ENCODE data around the gene TJAP1. TPM values are rescaled to one million over a fixed set of nuclear protein-coding genes. Genes with fewer than 3 reads are reported as not detected.

Gene TJAP1
- polyA plus RNA-seq, 1 donor (not counting 4 experiments of a cell fraction or from before 2014, with no cell fraction given) = 23.3 TPM

GRCh38 chr6:43475516-43475915, 1.9 kb upstream of the TJAP1 start:
- Histone ChIP-seq H3K9ac (ENCODE audit: control insufficient read depth, extremely low read depth, insufficient read depth, low read length) (no peak overlapping the region), H3K9me3 (ENCODE audit: control insufficient read depth, low read depth, low read length) (no peaks in the 10 kb centered on the region), H3K4me2 (ENCODE audit: control insufficient read depth, extremely low read depth, insufficient read depth, low read depth, low read length) (no peak overlapping the region), H2AFZ (ENCODE audit: control insufficient read depth, low read length) (no peak overlapping the region), H3K4me1 (ENCODE audit: control insufficient read depth, extremely low read depth, insufficient read depth, low read length) (peaks cover 28% of the 10 kb centered on the region), H3K79me2 (ENCODE audit: control insufficient read depth, insufficient read depth, low read length) (peaks cover 25% of the 10 kb centered on the region), H4K20me1 (ENCODE audit: control insufficient read depth, extremely low read depth, insufficient read depth, low read length) (no peaks in the 10 kb centered on the region), H3K27ac (ENCODE audit: control insufficient read depth, insufficient read depth, low read length) (no peak overlapping the region), H3K27me3 (ENCODE audit: control insufficient read depth, extremely low read depth, insufficient read depth, low read length) (no peaks in the 10 kb centered on the region), H3K4me3 (ENCODE audit: control insufficient read depth in 2 of 3, extremely low read depth in 1 of 3, insufficient read depth in 2 of 3, low read depth in 1 of 3, low read length in 3 of 3) (no peak overlapping the region), H3K36me3 (ENCODE audit: control insufficient read depth in 2 of 2, extremely low read depth in 1 of 2, insufficient read depth in 2 of 2, low read length in 2 of 2) (peaks cover 0 to 3% of the 10 kb centered on the region in 2 experiments), H3K9me1 (ENCODE audit: control insufficient read depth, extremely low read depth, insufficient read depth, low read length) (no peaks in the 10 kb centered on the region)
- dilution Hi-C loops (cut with MboI; ENCODE audit: extremely low pct_ligation_motif_present, low sequenced_read_pairs) = no loop called here
- DNase-seq (ENCODE audit: low read depth, low spot score) (no peak), FAIRE-seq (no peak)
- no peak for TF ChIP-seq EZH2 (IDR thresholded peaks at IDR 0.05; ENCODE audit: low read length)

- H3K4me3 ChIP-seq (ENCODE audit: control insufficient read depth in 2 of 3, extremely low read depth in 1 of 3, insufficient read depth in 2 of 3, low read depth in 1 of 3, low read length in 3 of 3) = peak overlapping the region in 1 of 3 experiments; percentile 85
- no peak for TF ChIP-seq EZH2 (IDR thresholded peaks at IDR 0.05; ENCODE audit: low read length)
- TF ChIP-seq, protein P1, sequence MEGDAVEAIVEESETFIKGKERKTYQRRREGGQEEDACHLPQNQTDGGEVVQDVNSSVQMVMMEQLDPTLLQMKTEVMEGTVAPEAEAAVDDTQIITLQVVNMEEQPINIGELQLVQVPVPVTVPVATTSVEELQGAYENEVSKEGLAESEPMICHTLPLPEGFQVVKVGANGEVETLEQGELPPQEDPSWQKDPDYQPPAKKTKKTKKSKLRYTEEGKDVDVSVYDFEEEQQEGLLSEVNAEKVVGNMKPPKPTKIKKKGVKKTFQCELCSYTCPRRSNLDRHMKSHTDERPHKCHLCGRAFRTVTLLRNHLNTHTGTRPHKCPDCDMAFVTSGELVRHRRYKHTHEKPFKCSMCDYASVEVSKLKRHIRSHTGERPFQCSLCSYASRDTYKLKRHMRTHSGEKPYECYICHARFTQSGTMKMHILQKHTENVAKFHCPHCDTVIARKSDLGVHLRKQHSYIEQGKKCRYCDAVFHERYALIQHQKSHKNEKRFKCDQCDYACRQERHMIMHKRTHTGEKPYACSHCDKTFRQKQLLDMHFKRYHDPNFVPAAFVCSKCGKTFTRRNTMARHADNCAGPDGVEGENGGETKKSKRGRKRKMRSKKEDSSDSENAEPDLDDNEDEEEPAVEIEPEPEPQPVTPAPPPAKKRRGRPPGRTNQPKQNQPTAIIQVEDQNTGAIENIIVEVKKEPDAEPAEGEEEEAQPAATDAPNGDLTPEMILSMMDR (optimal IDR thresholded peaks at IDR 0.05 in 1 of 3, IDR thresholded peaks at IDR 0.05 in 1 of 3, conservative IDR thresholded peaks at IDR 0.05 in 1 of 3; ENCODE audit: extremely low read depth in 1 of 3, insufficient read depth in 2 of 3, low read length in 3 of 3) = no peak
- H3K36me3 ChIP-seq (ENCODE audit: control insufficient read depth in 2 of 2, extremely low read depth in 1 of 2, insufficient read depth in 2 of 2, low read length in 2 of 2) = peaks cover 0 to 3% of the 10 kb centered on the region in 2 experiments
- H3K27me3 ChIP-seq (ENCODE audit: control insufficient read depth, extremely low read depth, insufficient read depth, low read length) = no peaks in the 10 kb centered on the region
- peak overlapping the region; percentile 71 for H3K4me2 ChIP-seq (ENCODE audit: control insufficient read depth, extremely low read depth, insufficient read depth, low read depth, low read length)
- dilution Hi-C loops (cut with MboI; ENCODE audit: extremely low pct_ligation_motif_present, low sequenced_read_pairs) = no loop called here
- DNase-seq (ENCODE audit: low read depth, low spot score) = no peak
- H3K9ac ChIP-seq (ENCODE audit: control insufficient read depth, extremely low read depth, insufficient read depth, low read length) = peak overlapping the region; percentile 90
- no peaks in the 10 kb centered on the region for H3K9me1 ChIP-seq (ENCODE audit: control insufficient read depth, extremely low read depth, insufficient read depth, low read length)
- H3K4me1 ChIP-seq (ENCODE audit: control insufficient read depth, extremely low read depth, insufficient read depth, low read length) = peaks cover 38% of the 10 kb centered on the region
- H3K9me3 ChIP-seq (ENCODE audit: control insufficient read depth, low read depth, low read length) = no peaks in the 10 kb centered on the region
- H3K79me2 ChIP-seq (ENCODE audit: control insufficient read depth, insufficient read depth, low read length) = peaks cover 28% of the 10 kb centered on the region
- H2AFZ ChIP-seq (ENCODE audit: control insufficient read depth, low read length) = peak overlapping the region; percentile 75
- FAIRE-seq = no peak
- H3K27ac ChIP-seq (ENCODE audit: control insufficient read depth, insufficient read depth, low read length) = peak overlapping the region; percentile 21
- no peaks in the 10 kb centered on the region for H4K20me1 ChIP-seq (ENCODE audit: control insufficient read depth, extremely low read depth, insufficient read depth, low read length)
Measured at GRCh38 chr6:43476746-43477145, 624 bp upstream of the TJAP1 start.

DNA sequence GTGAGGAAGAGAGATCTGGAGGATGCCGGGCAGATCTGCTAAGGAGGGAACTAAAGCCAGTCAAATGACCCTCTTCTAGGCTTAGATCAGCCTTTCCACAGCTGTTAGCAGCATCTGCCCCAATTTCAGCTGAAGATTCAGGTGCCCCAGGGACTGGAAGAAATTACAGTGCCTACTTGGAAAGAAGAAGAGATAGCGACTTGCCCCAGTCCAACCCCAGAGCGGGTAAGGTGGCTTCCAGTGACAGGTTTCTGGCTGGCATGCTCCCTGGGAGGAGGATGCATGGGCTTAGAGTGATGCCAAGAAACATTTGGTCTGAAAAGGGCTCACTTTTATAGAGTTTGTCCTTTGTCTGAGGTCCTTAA, 620 bp downstream of the TJAP1 start:
- Histone ChIP-seq H3K4me2 (ENCODE audit: control insufficient read depth, extremely low read depth, insufficient read depth, low read depth, low read length) (peak overlapping the region; percentile 99), H3K9me3 (ENCODE audit: control insufficient read depth, low read depth, low read length) (no peaks in the 10 kb centered on the region), H3K4me1 (ENCODE audit: control insufficient read depth, extremely low read depth, insufficient read depth, low read length) (peaks cover 49% of the 10 kb centered on the region), H3K9ac (ENCODE audit: control insufficient read depth, extremely low read depth, insufficient read depth, low read length) (peak overlapping the region; percentile 90), H3K79me2 (ENCODE audit: control insufficient read depth, insufficient read depth, low read length) (peaks cover 35% of the 10 kb centered on the region), H3K27ac (ENCODE audit: control insufficient read depth, insufficient read depth, low read length) (peak overlapping the region; percentile 88), H3K27me3 (ENCODE audit: control insufficient read depth, extremely low read depth, insufficient read depth, low read length) (no peaks in the 10 kb centered on the region), H4K20me1 (ENCODE audit: control insufficient read depth, extremely low read depth, insufficient read depth, low read length) (no peaks in the 10 kb centered on the region), H3K36me3 (ENCODE audit: control insufficient read depth in 2 of 2, extremely low read depth in 1 of 2, insufficient read depth in 2 of 2, low read length in 2 of 2) (peaks cover under 1 to 3% of the 10 kb centered on the region in 2 experiments), H3K4me3 (ENCODE audit: control insufficient read depth in 2 of 3, extremely low read depth in 1 of 3, insufficient read depth in 2 of 3, low read depth in 1 of 3, low read length in 3 of 3) (peak overlapping the region; percentile 52 to 85 (median 77)), H3K9me1 (ENCODE audit: control insufficient read depth, extremely low read depth, insufficient read depth, low read length) (no peaks in the 10 kb centered on the region), H2AFZ (ENCODE audit: control insufficient read depth, low read length) (peak overlapping the region; percentile 15)
- no peak for TF ChIP-seq EZH2 (IDR thresholded peaks at IDR 0.05; ENCODE audit: low read length)
- TF ChIP-seq, protein P1 (optimal IDR thresholded peaks at IDR 0.05 in 1 of 3, IDR thresholded peaks at IDR 0.05 in 1 of 3, conservative IDR thresholded peaks at IDR 0.05 in 1 of 3; ENCODE audit: extremely low read depth in 1 of 3, insufficient read depth in 2 of 3, low read length in 3 of 3) = no peak
- FAIRE-seq = no peak
- DNase-seq (ENCODE audit: low read depth, low spot score) = no peak
- dilution Hi-C loops (cut with MboI; ENCODE audit: extremely low pct_ligation_motif_present, low sequenced_read_pairs) = no loop called here

Measured in keratinocyte (primary cell).